ENCODE measurements around the gene MEF2B.

- TF ChIP-seq EP300 (IDR thresholded peaks at IDR 0.05) (no peak), POLR2A (IDR thresholded peaks at IDR 0.05) (no peak)
- TF ChIP-seq, protein P1, sequence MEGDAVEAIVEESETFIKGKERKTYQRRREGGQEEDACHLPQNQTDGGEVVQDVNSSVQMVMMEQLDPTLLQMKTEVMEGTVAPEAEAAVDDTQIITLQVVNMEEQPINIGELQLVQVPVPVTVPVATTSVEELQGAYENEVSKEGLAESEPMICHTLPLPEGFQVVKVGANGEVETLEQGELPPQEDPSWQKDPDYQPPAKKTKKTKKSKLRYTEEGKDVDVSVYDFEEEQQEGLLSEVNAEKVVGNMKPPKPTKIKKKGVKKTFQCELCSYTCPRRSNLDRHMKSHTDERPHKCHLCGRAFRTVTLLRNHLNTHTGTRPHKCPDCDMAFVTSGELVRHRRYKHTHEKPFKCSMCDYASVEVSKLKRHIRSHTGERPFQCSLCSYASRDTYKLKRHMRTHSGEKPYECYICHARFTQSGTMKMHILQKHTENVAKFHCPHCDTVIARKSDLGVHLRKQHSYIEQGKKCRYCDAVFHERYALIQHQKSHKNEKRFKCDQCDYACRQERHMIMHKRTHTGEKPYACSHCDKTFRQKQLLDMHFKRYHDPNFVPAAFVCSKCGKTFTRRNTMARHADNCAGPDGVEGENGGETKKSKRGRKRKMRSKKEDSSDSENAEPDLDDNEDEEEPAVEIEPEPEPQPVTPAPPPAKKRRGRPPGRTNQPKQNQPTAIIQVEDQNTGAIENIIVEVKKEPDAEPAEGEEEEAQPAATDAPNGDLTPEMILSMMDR (IDR thresholded peaks at IDR 0.05), result no peak
Observed at GRCh38 chr19:19202707-19203011, 32.6 kb upstream of the MEF2B start.
